B cell (primary cell): ENCODE results near the gene PNPLA6. TPM values are rescaled to one million over a fixed set of nuclear protein-coding genes. Genes with fewer than 3 reads are reported as not detected.

Experiments
- ATAC-seq: fragments of 200-7000 bp; cut with Tn5 transposase; one replicate; pipeline ENCODE4 v1.10.0; 2021; ENCODE audit warnings: low read depth, mild to moderate bottlenecking, moderate number of reproducible peaks, moderate library complexity
- CTCF ChIA-PET: fragments of 350-600 bp; sonication (Branson Sonifier 250); formaldehyde crosslinking; loops from one replicate; lab custom pipeline; 2021; ENCODE audit warnings: antibody characterized with exemption, inconsistent platforms; lab: Charles Lee
- POLR2A ChIA-PET: fragments of 350-600 bp; sonication (Branson Sonifier 250); formaldehyde crosslinking; loops from one replicate; lab custom pipeline; 2021; ENCODE audit warnings: antibody characterized with exemption; lab: Charles Lee
- DNase-seq: peaks from one replicate; pipeline ENCODE4 v3.0.0; 2013
- H2AFZ ChIP-seq: 2 replicates; pipeline ENCODE4 v1.6.1; 2012; ENCODE audit warnings: mild to moderate bottlenecking, low read depth, low read length; ENCODE audit not compliant: insufficient read depth, poor library complexity, severe bottlenecking
- H3K27ac ChIP-seq, 2 donors: 1 replicate in 1 of 2; 2 replicates in 1 of 2; pipeline ENCODE4 v1.5.1; 2012 to 2013; ENCODE audit warnings: low read length in 2 of 2, mild to moderate bottlenecking in 2 of 2, moderate library complexity in 1 of 2
- H3K27me3 ChIP-seq, 4 experiments: fragments of 200-600 bp in 1 of 4; sonication (generic) in 1 of 4; replicated peaks in 1 of 4; 1 replicate in 2 of 4; 2 replicates in 2 of 4; pipeline versions ENCODE4 v1.6.1 to v1.7.0; 2013 to 2016; ENCODE audit warnings: low read length in 3 of 4, mild to moderate bottlenecking in 2 of 4, mixed read lengths in 1 of 4, moderate library complexity in 1 of 4; ENCODE audit not compliant: insufficient read depth in 4 of 4, control insufficient read depth in 3 of 4; ENCODE audit errors: control extremely low read depth in 1 of 4
- H3K36me3 ChIP-seq, 2 experiments: replicated peaks in 1 of 2; 1 replicate in 1 of 2; 2 replicates in 1 of 2; pipeline versions ENCODE4 v1.6.1 to v1.7.1; 2013; ENCODE audit warnings: low read length in 1 of 2; ENCODE audit not compliant: insufficient read depth in 2 of 2, control insufficient read depth in 1 of 2; ENCODE audit errors: control extremely low read depth in 1 of 2, extremely low read depth in 1 of 2
- H3K4me1 ChIP-seq, 2 donors: fragments of 200-600 bp in 1 of 2; sonication (generic) in 1 of 2; 1 replicate in 1 of 2; 2 replicates in 1 of 2; pipeline versions ENCODE4 v1.5.1 to v1.6.1; 2013 to 2017; ENCODE audit warnings: low read length in 2 of 2; ENCODE audit not compliant: control insufficient read depth in 2 of 2, insufficient read depth in 2 of 2
- H3K4me2 ChIP-seq: replicated peaks from 2 replicates; pipeline ENCODE3; 2012; ENCODE audit warnings: mild to moderate bottlenecking, low read depth, low read length; ENCODE audit not compliant: poor library complexity, severe bottlenecking
- H3K4me3 ChIP-seq, 5 experiments: fragments of 200-600 bp in 1 of 5; sonication (generic) in 1 of 5; 1 replicate in 3 of 5; 2 replicates in 2 of 5; pipeline versions ENCODE4 v1.5.1 to v1.7.0; 2011 to 2016; ENCODE audit warnings: low read length in 4 of 5, mild to moderate bottlenecking in 4 of 5, low read depth in 2 of 5, control low read depth in 1 of 5, moderate library complexity in 1 of 5; ENCODE audit not compliant: insufficient read depth in 1 of 5; ENCODE audit errors: control extremely low read depth in 1 of 5, extremely low read depth in 1 of 5
- H3K79me2 ChIP-seq: fragments of 200-600 bp; sonication (generic); one replicate; pipeline ENCODE4 v1.6.0; 2016; ENCODE audit warnings: low read length; ENCODE audit not compliant: control insufficient read depth, insufficient read depth
- H3K9ac ChIP-seq: fragments of 200-600 bp; sonication (generic); 2 replicates; pipeline ENCODE4 v1.6.1; 2017; ENCODE audit warnings: mild to moderate bottlenecking, low read length, moderate library complexity
- H3K9me3 ChIP-seq, 3 donors: one replicate each; pipeline versions ENCODE4 v1.6.1 to v1.7.1; 2013; ENCODE audit warnings: low read length in 2 of 3; ENCODE audit not compliant: control insufficient read depth in 2 of 3, insufficient read depth in 1 of 3; ENCODE audit errors: control extremely low read depth in 1 of 3
- H4K20me1 ChIP-seq: 2 replicates; pipeline ENCODE4 v1.6.0; 2012; ENCODE audit warnings: mild to moderate bottlenecking, low read length; ENCODE audit not compliant: insufficient read depth, control insufficient read depth, poor library complexity, severe bottlenecking
- H3K27ac Mint-ChIP-seq: one replicate; pipeline ENCODE4 v1.8.0; 2021; ENCODE audit warnings: mixed read lengths
- H3K27me3 Mint-ChIP-seq: one replicate; pipeline ENCODE4 v1.8.0; 2021; ENCODE audit warnings: mixed read lengths
- H3K4me1 Mint-ChIP-seq: one replicate; pipeline ENCODE4 v1.8.0; 2021; ENCODE audit warnings: mixed read lengths
- H3K4me3 Mint-ChIP-seq: one replicate; pipeline ENCODE4 v1.8.0; 2021; ENCODE audit warnings: mixed read lengths
- H3K9me3 Mint-ChIP-seq: one replicate; pipeline ENCODE4 v1.8.0; 2022; ENCODE audit warnings: mixed read lengths; ENCODE audit not compliant: insufficient read depth
- EZH2 ChIP-seq: IDR thresholded peaks from 2 replicates; pipeline ENCODE4 v1.6.1; 2012; ENCODE audit warnings: borderline replicate concordance, low read depth, mild to moderate bottlenecking, moderate library complexity, low read length; ENCODE audit not compliant: insufficient read depth, poor library complexity, severe bottlenecking
- WGBS: methylation state at CpG from one replicate; pipeline ENCODE4 v1.1.5; 2013; ENCODE audit warnings: missing lambda C conversion rate; ENCODE audit not compliant: insufficient coverage; 5-methylcytosine and 5-hydroxymethylcytosine counted together
- intact Hi-C: fragments of 100-400 bp; cut with micrococcal nuclease; formaldehyde crosslinking; loops from one replicate; pipeline ENCODE4 v1.10.0; 2022
- polyA plus RNA-seq: library from polyadenylated mRNA; depleted of rRNA; stranded (reverse); fragments of >200 nt; gene quantifications from 2 replicates; pipeline ENCODE4 v1.2.3, GENCODE V29; 2012
- total RNA-seq, 2 donors: library from RNA; stranded (reverse); fragments of 120-200 nt in 1 of 2; gene quantifications; 1 replicate in 1 of 2; 2 replicates in 1 of 2; pipeline versions ENCODE4 v1.2.3 to v1.2.4, GENCODE V29; 2013 to 2022
- TF ChIP-seq, protein P1 (sequence below): fragments of 200-600 bp; IDR thresholded peaks from one replicate; pipeline ENCODE4 v1.8.0; 2022; ENCODE audit warnings: antibody characterized with exemption, mild to moderate bottlenecking

The PNPLA6 gene
- total and polyA plus RNA-seq, 2 donors (not counting 1 experiment from before 2014, with no cell fraction given), result 102 to 149 TPM

- Histone ChIP-seq H3K4me3 (no peak overlapping the region), H4K20me1 (no peaks in the 10 kb centered on the region), H3K27me3 (peaks cover 0 to 32% (median 7%) of the 10 kb centered on the region in 4 experiments), H2AFZ (no peak overlapping the region), H3K4me2 (no peak overlapping the region), H3K27ac (no peak overlapping the region), H3K4me1 (peaks cover 8 to 9% of the 10 kb centered on the region in 2 donors), H3K36me3 (no peaks in the 10 kb centered on the region), H3K9me3 (peaks cover 0 to 5% (median 0%) of the 10 kb centered on the region in 3 donors), H3K79me2 (no peaks in the 10 kb centered on the region), H3K9ac (no peak overlapping the region)
- DNase-seq (no peak), ATAC-seq (no peak)
- CTCF ChIA-PET, result no interaction called here
- no peak overlapping the region for H3K27ac Mint-ChIP-seq
- 53% methylated on average over 7 of the region's 7 CpGs for WGBS
- peaks cover 27% of the 10 kb centered on the region for H3K27me3 Mint-ChIP-seq
- no peak overlapping the region for H3K4me3 Mint-ChIP-seq
- H3K4me1 Mint-ChIP-seq, result no peaks in the 10 kb centered on the region
- POLR2A ChIA-PET, result interaction anchor here (0.5 to 1.6 kb wide), 2 partner anchors 25 to 115 kb away, joined by 4 read pairs; partner anchors contain the start of gene MCOLN1
- intact Hi-C loops, result no loop called here
- no peak for TF ChIP-seq EZH2
- TF ChIP-seq, protein P1, sequence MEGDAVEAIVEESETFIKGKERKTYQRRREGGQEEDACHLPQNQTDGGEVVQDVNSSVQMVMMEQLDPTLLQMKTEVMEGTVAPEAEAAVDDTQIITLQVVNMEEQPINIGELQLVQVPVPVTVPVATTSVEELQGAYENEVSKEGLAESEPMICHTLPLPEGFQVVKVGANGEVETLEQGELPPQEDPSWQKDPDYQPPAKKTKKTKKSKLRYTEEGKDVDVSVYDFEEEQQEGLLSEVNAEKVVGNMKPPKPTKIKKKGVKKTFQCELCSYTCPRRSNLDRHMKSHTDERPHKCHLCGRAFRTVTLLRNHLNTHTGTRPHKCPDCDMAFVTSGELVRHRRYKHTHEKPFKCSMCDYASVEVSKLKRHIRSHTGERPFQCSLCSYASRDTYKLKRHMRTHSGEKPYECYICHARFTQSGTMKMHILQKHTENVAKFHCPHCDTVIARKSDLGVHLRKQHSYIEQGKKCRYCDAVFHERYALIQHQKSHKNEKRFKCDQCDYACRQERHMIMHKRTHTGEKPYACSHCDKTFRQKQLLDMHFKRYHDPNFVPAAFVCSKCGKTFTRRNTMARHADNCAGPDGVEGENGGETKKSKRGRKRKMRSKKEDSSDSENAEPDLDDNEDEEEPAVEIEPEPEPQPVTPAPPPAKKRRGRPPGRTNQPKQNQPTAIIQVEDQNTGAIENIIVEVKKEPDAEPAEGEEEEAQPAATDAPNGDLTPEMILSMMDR, result peak; percentile 40
- no peaks in the 10 kb centered on the region for H3K9me3 Mint-ChIP-seq
Measured at GRCh38 chr19:7497292-7497691, 38.2 kb upstream of the PNPLA6 start.

DNA sequence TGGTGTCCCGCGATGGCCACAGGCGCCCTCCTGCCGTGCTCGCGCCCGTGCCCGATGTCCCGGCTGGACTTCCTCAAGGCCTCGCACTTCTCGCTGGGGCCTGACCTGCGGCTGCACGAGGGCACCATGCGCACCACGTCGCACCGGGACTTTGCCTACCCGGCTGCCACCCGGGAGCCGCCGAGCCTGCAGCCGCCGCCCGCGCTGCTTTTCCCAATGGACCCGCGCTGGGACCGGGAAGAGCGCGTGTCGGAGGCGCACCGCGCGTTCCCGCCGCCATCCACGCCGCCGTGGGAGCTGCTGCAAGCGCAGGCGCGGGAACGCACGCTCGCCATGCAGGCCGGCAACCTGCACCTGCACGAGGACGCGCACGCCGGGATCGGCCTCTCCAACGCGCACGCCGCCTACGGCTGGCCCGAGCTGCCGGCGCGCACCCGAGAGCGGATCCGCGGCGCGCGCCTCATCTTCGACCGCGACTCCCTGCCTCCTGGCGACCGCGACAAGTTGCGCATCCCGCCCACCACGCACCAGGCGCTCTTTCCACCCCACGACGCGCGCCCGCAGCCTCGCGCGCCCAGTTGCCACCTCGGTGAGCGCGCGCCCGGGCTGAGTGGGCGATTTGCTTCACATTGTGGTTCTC is 34.6 kb upstream of the PNPLA6 start:
- H3K4me3 Mint-ChIP-seq, result no peak overlapping the region
- H3K27ac ChIP-seq, result no peak overlapping the region
- no peaks in the 10 kb centered on the region for H3K79me2 ChIP-seq
- no peak for DNase-seq
- ATAC-seq, result no peak
- H3K9me3 ChIP-seq, result peaks cover 0 to 9% (median 0%) of the 10 kb centered on the region in 3 donors
- peaks cover 16 to 17% of the 10 kb centered on the region in 2 donors for H3K4me1 ChIP-seq
- intact Hi-C loops, result no loop called here
- no peak overlapping the region for H3K9ac ChIP-seq
- POLR2A ChIA-PET, result interaction anchor here (0.6 kb wide), 2 partner anchors 12 to 21 kb away, joined by 3 to 7 read pairs; no protein-coding TSS in a partner anchor
- H4K20me1 ChIP-seq, result no peaks in the 10 kb centered on the region
- no peak overlapping the region for H3K27ac Mint-ChIP-seq
- H3K4me1 Mint-ChIP-seq, result peaks cover 8% of the 10 kb centered on the region
- WGBS, result 4% methylated on average over 93 of the region's 93 CpGs
- TF ChIP-seq EZH2, result no peak
- H3K27me3 Mint-ChIP-seq, result peaks cover 42% of the 10 kb centered on the region
- CTCF ChIA-PET, result no interaction called here
- no peaks in the 10 kb centered on the region for H3K9me3 Mint-ChIP-seq
- H3K36me3 ChIP-seq, result no peaks in the 10 kb centered on the region
- peaks cover 0 to 58% (median 25%) of the 10 kb centered on the region in 4 experiments for H3K27me3 ChIP-seq
- H3K4me3 ChIP-seq, result peak overlapping the region in 3 of 5 experiments; percentile 15 to 21 (median 19)
- H3K4me2 ChIP-seq, result peak overlapping the region; percentile 63
- H2AFZ ChIP-seq, result no peak overlapping the region
